Measurements from ENCODE around the gene EME2. TPM values are rescaled to one million over a fixed set of nuclear protein-coding genes. Genes with fewer than 3 reads are reported as not detected.

EME2 gene, protein sequence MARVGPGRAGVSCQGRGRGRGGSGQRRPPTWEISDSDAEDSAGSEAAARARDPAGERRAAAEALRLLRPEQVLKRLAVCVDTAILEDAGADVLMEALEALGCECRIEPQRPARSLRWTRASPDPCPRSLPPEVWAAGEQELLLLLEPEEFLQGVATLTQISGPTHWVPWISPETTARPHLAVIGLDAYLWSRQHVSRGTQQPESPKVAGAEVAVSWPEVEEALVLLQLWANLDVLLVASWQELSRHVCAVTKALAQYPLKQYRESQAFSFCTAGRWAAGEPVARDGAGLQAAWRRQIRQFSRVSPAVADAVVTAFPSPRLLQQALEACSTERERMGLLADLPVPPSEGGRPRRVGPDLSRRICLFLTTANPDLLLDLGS
- total RNA-seq: 11.7 and 16.5 TPM in 2 replicates

GRCh38 chr16:1772362-1772907 is at the start of gene EME2:
Gene EME2 (plus strand): TSS chr16:1772810. CDS start chr16:1773228, 418 bp downstream.

DNA sequence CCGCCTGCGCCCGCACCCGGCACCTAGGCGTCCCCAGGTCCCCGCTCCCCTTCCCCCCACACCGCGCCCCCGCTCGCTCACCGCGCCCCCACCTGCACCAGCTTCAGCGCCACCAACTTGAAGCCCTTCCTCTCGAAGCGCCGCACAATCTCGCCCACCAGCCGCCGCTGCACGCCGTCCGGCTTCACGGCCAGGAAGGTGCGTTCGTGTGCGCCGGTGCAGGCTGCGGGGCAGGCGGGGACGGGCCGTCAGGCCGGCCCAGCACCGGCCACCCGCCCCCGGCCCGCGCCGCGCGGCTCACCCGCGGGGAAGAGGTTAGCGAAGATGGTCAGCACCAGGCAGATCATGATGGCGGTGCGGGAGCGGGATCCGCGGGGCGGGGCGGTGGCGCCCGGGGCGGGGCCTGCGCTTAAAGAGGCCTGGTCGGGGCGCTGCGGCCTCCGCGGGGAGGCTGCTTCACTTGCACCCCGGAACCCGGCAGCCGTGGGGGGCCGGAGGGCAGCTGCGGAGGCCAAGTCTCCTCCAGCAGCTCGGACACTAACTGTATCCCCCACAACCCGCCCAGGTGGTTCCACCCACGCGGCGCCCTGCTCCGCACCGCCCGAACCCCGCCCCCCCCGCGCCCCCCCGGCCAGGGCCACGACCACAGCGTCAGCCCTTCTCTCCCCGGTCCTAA is 1.3 kb upstream of the EME2 start, which contains the start of gene NME3:
TSS of gene NME3 (minus strand) at position 356 of the 676 bp plus-strand sequence. CDS start at position 347, 9 bp downstream.

DNA sequence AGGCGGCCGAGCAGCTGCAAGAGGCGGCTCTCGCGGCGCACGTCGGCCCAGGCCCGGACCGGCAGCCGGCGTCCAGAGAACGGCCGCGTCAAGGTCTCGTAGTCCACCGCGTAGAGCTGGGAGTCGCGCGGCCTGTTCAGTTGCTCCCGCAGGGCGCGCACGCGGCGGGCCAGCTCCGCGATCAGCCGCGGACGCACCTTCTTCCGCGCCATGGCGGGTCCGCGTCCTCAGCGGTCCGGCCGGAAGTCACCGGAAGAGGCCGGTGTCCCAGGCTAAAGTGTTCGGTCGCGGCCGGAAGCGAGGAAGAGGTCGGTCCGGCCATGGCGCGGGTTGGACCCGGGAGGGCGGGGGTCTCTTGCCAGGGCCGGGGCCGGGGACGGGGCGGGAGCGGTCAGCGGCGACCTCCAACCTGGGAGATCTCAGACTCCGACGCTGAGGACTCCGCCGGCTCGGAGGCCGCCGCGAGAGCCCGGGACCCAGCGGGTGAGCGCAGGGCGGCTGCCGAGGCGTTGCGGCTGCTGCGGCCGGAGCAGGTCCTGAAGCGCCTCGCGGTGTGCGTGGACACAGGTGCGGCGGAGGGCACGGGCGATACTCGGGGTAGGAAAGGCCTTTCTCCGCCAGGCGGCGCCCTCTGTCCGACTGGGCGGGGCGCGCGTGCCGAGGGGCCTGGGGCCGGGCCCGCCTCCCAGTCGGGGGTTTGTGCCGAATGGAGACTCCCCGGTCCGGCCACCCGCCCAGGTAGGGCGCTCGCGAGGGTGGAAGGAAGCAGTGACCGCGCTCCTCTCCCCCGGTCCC is 495 bp downstream of the EME2 start, which contains the start of gene MRPS34:
TSS of gene MRPS34 (minus strand) at position 227 of the 795 bp plus-strand sequence. CDS start at position 212, 15 bp downstream.

DNA sequence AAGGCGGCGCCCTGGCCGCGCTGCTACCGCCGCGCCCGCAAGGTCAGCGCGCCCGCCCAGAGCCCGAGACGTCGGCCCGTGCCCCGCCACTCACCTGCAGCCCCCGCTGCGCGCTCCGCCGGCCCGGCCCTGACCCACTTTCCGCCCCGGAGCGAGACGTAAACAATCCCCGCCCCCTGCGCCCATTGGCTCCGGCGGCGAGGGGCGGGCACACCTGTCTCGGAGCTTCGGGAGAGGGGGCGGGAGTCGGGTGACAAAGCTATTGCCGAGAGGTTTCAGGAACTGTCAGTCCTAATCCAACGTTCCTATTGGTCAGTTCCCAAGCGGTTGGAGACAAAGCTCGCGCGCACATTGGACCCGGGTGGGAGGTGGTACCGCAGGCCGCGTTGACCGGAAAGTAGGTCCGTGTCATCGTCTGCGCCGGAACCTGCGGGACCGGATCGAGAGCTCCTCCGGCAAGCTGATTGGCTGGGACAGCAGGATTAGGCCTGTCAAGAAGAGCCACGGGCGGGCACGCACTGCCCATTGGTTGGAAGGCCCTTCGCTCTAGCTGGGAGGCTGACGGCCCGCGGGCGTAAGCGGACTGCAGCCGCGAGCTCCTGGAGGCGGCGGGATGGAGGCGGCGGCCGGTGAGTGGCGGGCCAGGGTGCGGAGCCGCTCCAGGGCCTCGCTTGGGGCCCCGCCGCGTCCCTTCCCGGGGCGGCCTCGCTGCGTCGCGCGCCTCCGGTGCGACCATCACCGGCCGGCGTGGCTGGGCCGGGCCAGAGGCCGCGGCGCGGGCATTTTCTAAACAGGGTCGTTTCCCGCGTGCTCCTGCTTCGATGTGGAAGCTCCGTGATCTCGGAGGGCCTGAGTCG is 10.0 kb downstream of the EME2 start, which contains the start of the genes NUBP2 and SPSB3:
TSS of gene NUBP2 (plus strand) at position 553 of the 857 bp plus-strand sequence. CDS start at position 614, 61 bp downstream.
TSS of gene SPSB3 (minus strand) at position 164 of the 857 bp plus-strand sequence. CDS start 1,088 bp downstream, outside the sequence.

DNA sequence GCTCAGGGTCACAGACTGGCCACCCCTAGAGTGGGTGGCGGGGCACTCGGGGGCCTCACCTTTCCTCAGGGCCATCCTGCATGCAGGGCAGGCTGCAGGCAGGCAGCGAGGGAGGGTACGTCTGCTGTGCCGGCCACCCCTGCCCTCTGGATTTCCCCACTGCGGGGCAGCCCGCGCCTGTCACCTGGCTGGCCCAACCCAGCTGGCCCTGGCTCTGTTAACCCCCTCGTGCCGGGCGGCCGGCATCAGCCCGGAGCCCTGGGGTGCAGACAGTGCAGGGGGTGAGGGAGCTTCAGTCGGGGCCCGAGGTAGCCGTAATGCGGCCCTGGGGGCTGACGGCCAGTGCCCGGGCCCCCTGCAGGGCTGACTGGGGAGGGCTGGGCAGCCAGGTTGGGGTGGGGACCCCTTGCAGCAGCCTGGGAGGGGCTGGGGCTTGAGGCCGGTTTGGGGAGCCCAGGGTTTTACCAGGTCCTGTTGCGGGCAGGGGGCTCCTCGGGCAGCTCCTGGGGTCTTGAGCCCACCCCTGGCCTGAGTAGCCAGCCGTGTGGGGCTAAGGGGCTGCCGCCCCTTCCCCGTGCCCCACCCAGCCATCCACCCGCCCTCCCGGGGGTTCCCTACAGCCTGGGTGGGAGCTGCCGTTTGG is 21.1 kb downstream of the EME2 start, which contains the start of gene IGFALS:
TSS of gene IGFALS (minus strand) at position 128 of the 643 bp plus-strand sequence. CDS start at position 75, 53 bp downstream.

Other genes starting within 250 kb of the EME2 start
- 4.8 and 7.2 TPM in 2 replicates for gene TMEM204, start 239.1 kb upstream of the EME2 start, total RNA-seq
- gene IFT140, start 160.7 kb upstream of the EME2 start, total RNA-seq: 27.2 and 42.7 TPM in 2 replicates
- 7.7 and 8.4 TPM in 2 replicates for gene CRAMP1, start 160.4 kb upstream of the EME2 start, total RNA-seq
- gene JPT2, start 94.5 kb upstream of the EME2 start, total RNA-seq: 28.0 and 49.4 TPM in 2 replicates
- gene MAPK8IP3, start 66.6 kb upstream of the EME2 start, total RNA-seq: 42.9 and 44.9 TPM in 2 replicates
- gene NME3, start 1.3 kb upstream of the EME2 start, total RNA-seq: 34.6 and 65.0 TPM in 2 replicates
- 89.7 and 102 TPM in 2 replicates for gene MRPS34, start 324 bp downstream of the EME2 start, total RNA-seq
- gene SPSB3, start 9.8 kb downstream of the EME2 start, total RNA-seq: 29.0 and 37.5 TPM in 2 replicates
- 70.7 and 82.7 TPM in 2 replicates for gene NUBP2, start 10.2 kb downstream of the EME2 start, total RNA-seq
- gene IGFALS, start 20.9 kb downstream of the EME2 start, total RNA-seq: under 0.01 and 0.50 TPM in 2 replicates
- gene HAGH, start 54.0 kb downstream of the EME2 start, total RNA-seq: 48.1 and 55.1 TPM in 2 replicates
- 66.5 and 87.0 TPM in 2 replicates for gene FAHD1, start 54.4 kb downstream of the EME2 start, total RNA-seq
- 0.22 and 0.50 TPM in 2 replicates for gene MEIOB, start 99.4 kb downstream of the EME2 start, total RNA-seq
- gene HS3ST6, start 145.6 kb downstream of the EME2 start, total RNA-seq: not detected in 2 replicates
- 6.2 and 6.6 TPM in 2 replicates for gene MSRB1, start 170.4 kb downstream of the EME2 start, total RNA-seq
- not detected in 2 replicates for gene RPL3L, start 181.9 kb downstream of the EME2 start, total RNA-seq
- gene NDUFB10, start 186.7 kb downstream of the EME2 start, total RNA-seq: 110 and 149 TPM in 2 replicates
- 1,423 and 2,571 TPM in 2 replicates for gene RPS2, start 192.0 kb downstream of the EME2 start, total RNA-seq
- gene RNF151, start 194.0 kb downstream of the EME2 start, total RNA-seq: not detected in 2 replicates
- gene TBL3, start 199.2 kb downstream of the EME2 start, total RNA-seq: 40.7 and 57.5 TPM in 2 replicates
- not detected in 2 replicates for gene NOXO1, start 208.7 kb downstream of the EME2 start, total RNA-seq
- gene GFER, start 211.4 kb downstream of the EME2 start, total RNA-seq: 18.5 and 23.0 TPM in 2 replicates
- gene SYNGR3, start 217.2 kb downstream of the EME2 start, total RNA-seq: 1.4 and 6.1 TPM in 2 replicates
- 20.7 and 22.7 TPM in 2 replicates for gene ZNF598, start 237.0 kb downstream of the EME2 start, total RNA-seq
- 0.33 and 0.87 TPM in 2 replicates for gene NPW, start 247.0 kb downstream of the EME2 start, total RNA-seq